Caco-2 (cell line): ENCODE measurements around the gene NCKAP5. TPM values are rescaled to one million over a fixed set of nuclear protein-coding genes. Genes with fewer than 3 reads are reported as not detected.

Experiments used
- BruUV-seq: library from RNA; stranded (reverse); fragments of 400-500 nt; replicated peaks from 2 replicates; lab custom pipeline; 2021; lab: Mats Ljungman, UMichigan
- CTCF ChIA-PET: fragments of 300-600 bp; sonication (Branson Sonifier 250); formaldehyde crosslinking; loops from one replicate; lab custom pipeline; 2022; ENCODE audit warnings: antibody characterized with exemption; lab: Charles Lee
- POLR2A ChIA-PET: fragments of 300-600 bp; sonication (Branson Sonifier 250); formaldehyde crosslinking; loops from one replicate; lab custom pipeline; 2022; ENCODE audit warnings: antibody characterized with exemption; lab: Charles Lee
- DNase-seq, 2 experiments: peaks; one replicate each; pipeline versions ENCODE4 v3.0.0 to v3.0.0-alpha.2; 2020 to 2022
- H3K27me3 ChIP-seq: replicated peaks from 2 replicates; pipeline ENCODE4 v1.6.0; 2011; ENCODE audit warnings: low read length; ENCODE audit not compliant: control insufficient read depth, insufficient read depth
- H3K36me3 ChIP-seq: 2 replicates; pipeline ENCODE4 v1.5.1; 2011; ENCODE audit warnings: low read length; ENCODE audit not compliant: control insufficient read depth, insufficient read depth
- H3K4me1 ChIP-seq: fragments of 250-450 bp; sonication (Bioruptor Pico); 2 replicates; pipeline ENCODE4 v1.5.1; 2020; ENCODE audit warnings: mild to moderate bottlenecking
- H3K4me3 ChIP-seq: 2 replicates; pipeline ENCODE4 v1.5.1; 2011; ENCODE audit warnings: low read depth, mild to moderate bottlenecking, control low read depth, low read length
- H3K9me3 ChIP-seq: fragments of 250-450 bp; sonication (Bioruptor Pico); 2 replicates; pipeline ENCODE4 v1.5.1; 2020; ENCODE audit warnings: mild to moderate bottlenecking, moderate library complexity
- H3K27ac Mint-ChIP-seq: one replicate; pipeline ENCODE4 v1.8.0; 2022; ENCODE audit warnings: mixed read lengths; ENCODE audit not compliant: unreplicated experiment
- H3K27me3 Mint-ChIP-seq: one replicate; pipeline ENCODE4 v1.8.0; 2022; ENCODE audit warnings: mixed read lengths; ENCODE audit not compliant: insufficient read depth, unreplicated experiment
- H3K36me3 Mint-ChIP-seq: one replicate; pipeline ENCODE4 v1.8.0; 2022; ENCODE audit warnings: mild to moderate bottlenecking, mixed read lengths; ENCODE audit not compliant: insufficient read depth, unreplicated experiment
- H3K4me1 Mint-ChIP-seq: one replicate; pipeline ENCODE4 v1.8.0; 2022; ENCODE audit warnings: low read depth, mixed read lengths; ENCODE audit not compliant: unreplicated experiment
- H3K4me3 Mint-ChIP-seq: one replicate; pipeline ENCODE4 v1.8.0; 2022; ENCODE audit warnings: mild to moderate bottlenecking, moderate library complexity, mixed read lengths; ENCODE audit not compliant: unreplicated experiment
- H3K9me3 Mint-ChIP-seq: one replicate; pipeline ENCODE4 v1.8.0; 2022; ENCODE audit warnings: mixed read lengths; ENCODE audit not compliant: unreplicated experiment
- intact Hi-C: fragments of 100-400 bp; cut with micrococcal nuclease; formaldehyde crosslinking; loops from one replicate; pipeline ENCODE4 v1.10.0; 2022; ENCODE audit not compliant: unreplicated experiment
- total RNA-seq: library from RNA; stranded (reverse); gene quantifications from 2 replicates; pipeline ENCODE4 v1.2.3, GENCODE V29; 2022
- TF ChIP-seq, protein P1 (sequence below), 2 experiments: fragments of 200-600 bp in 1 of 2; IDR thresholded peaks; 1 replicate in 1 of 2; 2 replicates in 1 of 2; pipeline versions ENCODE4 v1.5.1 to v1.8.0; 2011 to 2022; ENCODE audit warnings: antibody characterized with exemption in 1 of 2, control low read depth in 1 of 2, inconsistent platforms in 1 of 2, low read depth in 1 of 2, low read length in 1 of 2, mild to moderate bottlenecking in 1 of 2, moderate library complexity in 1 of 2; ENCODE audit not compliant: insufficient read depth in 1 of 2, severe bottlenecking in 1 of 2, unreplicated experiment in 1 of 2

NCKAP5 gene
- total RNA-seq, 1 experiment from 2014 or later = 3.8 TPM

DNA sequence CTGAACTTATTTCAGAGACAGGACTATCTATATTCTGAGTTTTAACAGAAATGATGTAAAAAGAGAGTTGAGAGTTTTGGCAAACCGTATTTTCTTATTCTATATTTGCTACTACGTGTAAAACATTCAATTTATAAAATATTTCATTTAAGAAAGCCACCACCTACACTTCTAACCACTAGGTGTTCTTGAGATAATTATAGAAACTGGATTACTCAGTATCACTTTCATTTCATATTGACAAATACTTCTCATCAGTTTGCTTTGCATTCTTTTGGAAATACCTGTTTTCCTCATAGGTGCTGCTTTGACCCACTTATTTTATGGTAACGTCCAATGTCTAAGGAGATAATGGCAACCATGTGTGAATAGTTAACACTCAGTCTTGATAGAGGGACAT, 794.9 kb downstream of the NCKAP5 start:
- H3K4me1 ChIP-seq = peaks cover 11% of the 10 kb centered on the region; the same call in 1 of the 2 replicates
- TF ChIP-seq, protein P1, sequence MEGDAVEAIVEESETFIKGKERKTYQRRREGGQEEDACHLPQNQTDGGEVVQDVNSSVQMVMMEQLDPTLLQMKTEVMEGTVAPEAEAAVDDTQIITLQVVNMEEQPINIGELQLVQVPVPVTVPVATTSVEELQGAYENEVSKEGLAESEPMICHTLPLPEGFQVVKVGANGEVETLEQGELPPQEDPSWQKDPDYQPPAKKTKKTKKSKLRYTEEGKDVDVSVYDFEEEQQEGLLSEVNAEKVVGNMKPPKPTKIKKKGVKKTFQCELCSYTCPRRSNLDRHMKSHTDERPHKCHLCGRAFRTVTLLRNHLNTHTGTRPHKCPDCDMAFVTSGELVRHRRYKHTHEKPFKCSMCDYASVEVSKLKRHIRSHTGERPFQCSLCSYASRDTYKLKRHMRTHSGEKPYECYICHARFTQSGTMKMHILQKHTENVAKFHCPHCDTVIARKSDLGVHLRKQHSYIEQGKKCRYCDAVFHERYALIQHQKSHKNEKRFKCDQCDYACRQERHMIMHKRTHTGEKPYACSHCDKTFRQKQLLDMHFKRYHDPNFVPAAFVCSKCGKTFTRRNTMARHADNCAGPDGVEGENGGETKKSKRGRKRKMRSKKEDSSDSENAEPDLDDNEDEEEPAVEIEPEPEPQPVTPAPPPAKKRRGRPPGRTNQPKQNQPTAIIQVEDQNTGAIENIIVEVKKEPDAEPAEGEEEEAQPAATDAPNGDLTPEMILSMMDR (IDR thresholded peaks at IDR 0.05; ENCODE audit: insufficient read depth in 1 of 2, low read depth in 1 of 2, low read length in 1 of 2, severe bottlenecking in 1 of 2, unreplicated experiment in 1 of 2) = no peak
- DNase-seq = no peak
- no peaks in the 10 kb centered on the region for H3K9me3 Mint-ChIP-seq
- no peaks in the 10 kb centered on the region for H3K27me3 ChIP-seq
- H3K4me3 Mint-ChIP-seq = no peak overlapping the region
- no TSS peak for BruUV-seq
- H3K27ac Mint-ChIP-seq = no peak overlapping the region
- intact Hi-C loops = no loop called here
- ChIA-PET POLR2A (no interaction called here), CTCF (no interaction called here)
- H3K4me1 Mint-ChIP-seq = peaks cover 6% of the 10 kb centered on the region
- H3K4me3 ChIP-seq = no peak overlapping the region
- H3K27me3 Mint-ChIP-seq = no peaks in the 10 kb centered on the region
- no peaks in the 10 kb centered on the region for H3K36me3 ChIP-seq
- H3K9me3 ChIP-seq = no peaks in the 10 kb centered on the region
- no peaks in the 10 kb centered on the region for H3K36me3 Mint-ChIP-seq

DNA sequence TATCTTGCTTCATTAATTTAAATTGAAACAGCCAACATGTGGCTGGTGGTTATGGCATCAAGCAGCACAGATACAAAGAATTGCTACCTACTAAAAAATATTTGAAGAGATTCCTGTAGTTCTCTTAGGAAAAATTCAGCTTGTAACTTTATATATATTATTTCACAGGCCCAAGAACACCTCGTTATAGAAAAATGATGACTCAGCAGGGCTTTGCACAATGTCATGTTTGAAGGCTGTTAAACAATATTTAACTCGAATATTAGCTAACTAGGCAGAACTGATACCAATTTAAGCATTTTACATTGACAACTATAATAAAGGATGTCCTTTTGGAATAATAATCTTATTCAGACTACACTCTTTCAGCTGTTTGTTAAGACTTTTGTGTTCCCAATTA, 795.9 kb downstream of the NCKAP5 start:
- no peak overlapping the region for H3K27ac Mint-ChIP-seq
- no TSS peak for BruUV-seq
- no peak for DNase-seq
- H3K27me3 Mint-ChIP-seq = no peaks in the 10 kb centered on the region
- ChIA-PET CTCF (no interaction called here), POLR2A (no interaction called here)
- H3K4me1 Mint-ChIP-seq = peaks cover 6% of the 10 kb centered on the region
- H3K36me3 ChIP-seq = no peaks in the 10 kb centered on the region
- no peaks in the 10 kb centered on the region for H3K27me3 ChIP-seq
- H3K9me3 Mint-ChIP-seq = no peaks in the 10 kb centered on the region
- H3K9me3 ChIP-seq = no peaks in the 10 kb centered on the region
- TF ChIP-seq, protein P1 (IDR thresholded peaks at IDR 0.05; ENCODE audit: insufficient read depth in 1 of 2, low read depth in 1 of 2, low read length in 1 of 2, severe bottlenecking in 1 of 2, unreplicated experiment in 1 of 2) = no peak
- H3K4me1 ChIP-seq = peaks cover 11% of the 10 kb centered on the region; the same call in 1 of the 2 replicates
- intact Hi-C loops = no loop called here
- no peaks in the 10 kb centered on the region for H3K36me3 Mint-ChIP-seq
- no peak overlapping the region for H3K4me3 Mint-ChIP-seq
- no peak overlapping the region for H3K4me3 ChIP-seq

DNA sequence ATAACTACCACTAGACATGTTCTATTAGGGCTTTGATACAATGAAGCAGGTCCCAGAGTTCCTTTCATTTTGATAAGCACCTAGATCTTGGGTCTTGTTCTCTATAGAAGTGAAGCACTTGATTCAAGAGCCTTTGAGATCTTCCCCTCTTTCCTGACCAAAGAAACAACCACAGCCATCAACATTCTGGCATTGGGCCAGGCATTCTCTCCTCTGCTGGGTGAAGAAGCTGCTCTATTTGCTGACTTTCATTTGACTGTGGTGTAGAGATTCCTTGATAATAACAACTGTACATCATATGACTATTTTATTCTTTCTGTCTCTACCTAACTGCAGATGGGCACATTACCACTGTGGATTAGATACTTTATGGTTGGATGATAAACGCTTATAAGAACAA, 801.7 kb downstream of the NCKAP5 start:
- Mint-ChIP-seq H3K4me1 (peaks cover 13% of the 10 kb centered on the region), H3K27ac (no peak overlapping the region), H3K36me3 (no peaks in the 10 kb centered on the region), H3K9me3 (peaks cover 12% of the 10 kb centered on the region), H3K27me3 (no peaks in the 10 kb centered on the region), H3K4me3 (no peak overlapping the region)
- TF ChIP-seq, protein P1 (IDR thresholded peaks at IDR 0.05; ENCODE audit: insufficient read depth in 1 of 2, low read depth in 1 of 2, low read length in 1 of 2, severe bottlenecking in 1 of 2, unreplicated experiment in 1 of 2) = no peak
- intact Hi-C loops = no loop called here
- no peak overlapping the region for H3K4me3 ChIP-seq
- CTCF ChIA-PET = no interaction called here
- H3K9me3 ChIP-seq = no peaks in the 10 kb centered on the region
- peaks cover 8% of the 10 kb centered on the region; the same call in 1 of the 2 replicates for H3K4me1 ChIP-seq
- no TSS peak for BruUV-seq
- POLR2A ChIA-PET = interaction anchor here (0.7 kb wide), 1 partner anchor 94 kb away, joined by 3 read pairs; no protein-coding TSS in a partner anchor
- H3K36me3 ChIP-seq = no peaks in the 10 kb centered on the region
- no peaks in the 10 kb centered on the region for H3K27me3 ChIP-seq
- DNase-seq = no peak
